GM12801 (cell line): ENCODE results near the gene KDM6B.

Source experiments
- TF ChIP-seq, protein P1 (sequence below): IDR thresholded peaks from one replicate; pipeline ENCODE4 v1.5.1; 2011; ENCODE audit warnings: control low read depth; ENCODE audit not compliant: insufficient read length; ENCODE audit errors: extremely low read depth

Gene KDM6B

DNA sequence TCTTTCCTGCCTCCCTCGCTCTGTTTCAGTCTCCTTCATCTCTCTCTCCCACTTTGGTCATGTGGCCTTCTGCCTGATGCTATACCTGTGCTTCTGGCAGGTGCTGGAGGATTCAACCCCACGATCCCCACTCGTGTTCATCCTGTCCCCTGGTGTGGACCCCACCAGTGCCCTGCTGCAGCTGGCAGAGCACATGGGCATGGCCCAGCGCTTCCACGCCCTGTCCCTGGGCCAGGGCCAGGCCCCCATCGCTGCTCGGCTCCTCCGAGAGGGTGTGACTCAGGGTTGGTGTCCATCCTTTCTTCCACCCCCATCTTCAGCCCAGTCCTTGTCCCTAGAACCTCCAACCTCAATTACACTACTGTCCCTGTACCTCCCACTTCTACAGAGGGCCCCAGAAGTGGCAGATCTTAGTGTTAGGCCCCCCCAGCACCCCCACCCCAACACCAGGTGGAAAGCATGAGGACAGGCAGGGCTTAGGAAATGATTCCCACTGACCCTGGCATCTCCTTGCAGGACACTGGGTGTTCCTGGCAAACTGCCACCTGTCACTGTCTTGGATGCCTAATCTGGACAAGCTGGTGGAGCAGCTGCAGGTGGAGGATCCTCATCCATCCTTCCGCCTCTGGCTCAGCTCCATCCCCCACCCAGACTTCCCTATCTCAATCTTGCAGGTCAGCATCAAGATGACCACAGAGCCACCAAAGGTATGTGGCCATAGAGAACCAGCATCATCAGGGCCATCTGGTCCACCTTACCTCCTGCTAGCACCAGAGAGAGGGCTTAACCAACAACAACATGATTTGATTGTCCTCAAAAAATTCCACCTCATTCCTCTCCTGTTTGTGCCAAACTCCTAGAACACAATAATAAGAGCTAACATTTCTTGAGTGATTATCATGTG, 9.7 kb upstream of the KDM6B start:
- TF ChIP-seq, protein P1, sequence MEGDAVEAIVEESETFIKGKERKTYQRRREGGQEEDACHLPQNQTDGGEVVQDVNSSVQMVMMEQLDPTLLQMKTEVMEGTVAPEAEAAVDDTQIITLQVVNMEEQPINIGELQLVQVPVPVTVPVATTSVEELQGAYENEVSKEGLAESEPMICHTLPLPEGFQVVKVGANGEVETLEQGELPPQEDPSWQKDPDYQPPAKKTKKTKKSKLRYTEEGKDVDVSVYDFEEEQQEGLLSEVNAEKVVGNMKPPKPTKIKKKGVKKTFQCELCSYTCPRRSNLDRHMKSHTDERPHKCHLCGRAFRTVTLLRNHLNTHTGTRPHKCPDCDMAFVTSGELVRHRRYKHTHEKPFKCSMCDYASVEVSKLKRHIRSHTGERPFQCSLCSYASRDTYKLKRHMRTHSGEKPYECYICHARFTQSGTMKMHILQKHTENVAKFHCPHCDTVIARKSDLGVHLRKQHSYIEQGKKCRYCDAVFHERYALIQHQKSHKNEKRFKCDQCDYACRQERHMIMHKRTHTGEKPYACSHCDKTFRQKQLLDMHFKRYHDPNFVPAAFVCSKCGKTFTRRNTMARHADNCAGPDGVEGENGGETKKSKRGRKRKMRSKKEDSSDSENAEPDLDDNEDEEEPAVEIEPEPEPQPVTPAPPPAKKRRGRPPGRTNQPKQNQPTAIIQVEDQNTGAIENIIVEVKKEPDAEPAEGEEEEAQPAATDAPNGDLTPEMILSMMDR: no peak

DNA sequence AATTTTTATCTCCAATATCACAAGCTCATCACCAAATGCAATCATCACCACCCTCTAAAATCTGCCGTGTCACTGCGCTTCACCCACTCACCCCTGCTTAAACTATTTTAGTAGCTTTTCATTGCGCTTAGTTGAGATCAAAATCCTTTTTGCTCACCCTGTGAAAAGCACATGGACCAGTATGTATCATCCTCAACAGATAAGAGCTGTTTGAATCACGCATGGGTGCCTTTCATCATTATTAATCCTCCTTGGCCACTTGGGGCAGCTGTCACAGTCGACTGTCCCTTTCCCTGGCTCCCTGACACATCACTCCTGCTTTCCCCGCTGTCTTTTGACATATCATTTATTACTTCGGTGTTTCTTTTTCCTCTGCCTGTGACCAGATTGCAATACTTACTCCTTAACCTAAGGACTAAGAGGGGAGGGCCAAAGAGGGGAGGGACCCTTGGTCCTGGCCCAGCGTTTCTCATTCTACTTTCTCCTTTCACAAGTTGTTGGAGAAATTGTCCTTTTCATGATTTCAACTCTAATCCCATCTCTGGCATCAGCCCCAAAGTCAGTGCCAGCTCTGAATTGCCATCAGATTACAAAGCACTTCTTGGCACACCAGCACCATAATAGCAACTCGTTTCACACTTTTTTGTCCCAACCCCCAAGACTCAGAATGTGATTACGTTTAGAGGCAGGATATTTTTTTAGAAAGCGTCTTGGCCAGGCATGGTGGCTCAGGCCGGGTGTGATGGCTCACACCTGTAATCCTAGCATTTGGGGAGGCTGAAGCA, 8.6 kb upstream of the KDM6B start:
- TF ChIP-seq, protein P1: no peak

DNA sequence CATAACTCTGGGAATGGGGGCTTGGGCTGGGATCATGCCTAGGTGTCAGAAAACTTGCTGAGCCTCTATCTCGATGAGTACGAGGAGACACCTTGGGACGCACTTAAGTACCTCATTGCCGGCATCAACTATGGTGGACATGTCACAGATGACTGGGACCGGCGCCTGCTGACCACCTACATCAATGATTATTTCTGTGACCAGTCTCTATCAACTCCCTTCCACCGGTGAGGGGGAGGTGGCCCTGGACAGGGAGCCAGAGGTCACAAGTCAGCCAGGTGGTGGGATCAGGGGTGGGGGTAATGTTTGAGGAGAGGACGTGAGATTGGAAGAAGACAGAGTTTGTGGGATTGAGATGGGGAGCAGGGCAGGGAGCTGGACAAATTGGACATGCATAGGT, 3.4 kb upstream of the KDM6B start:
- TF ChIP-seq, protein P1: no peak

DNA sequence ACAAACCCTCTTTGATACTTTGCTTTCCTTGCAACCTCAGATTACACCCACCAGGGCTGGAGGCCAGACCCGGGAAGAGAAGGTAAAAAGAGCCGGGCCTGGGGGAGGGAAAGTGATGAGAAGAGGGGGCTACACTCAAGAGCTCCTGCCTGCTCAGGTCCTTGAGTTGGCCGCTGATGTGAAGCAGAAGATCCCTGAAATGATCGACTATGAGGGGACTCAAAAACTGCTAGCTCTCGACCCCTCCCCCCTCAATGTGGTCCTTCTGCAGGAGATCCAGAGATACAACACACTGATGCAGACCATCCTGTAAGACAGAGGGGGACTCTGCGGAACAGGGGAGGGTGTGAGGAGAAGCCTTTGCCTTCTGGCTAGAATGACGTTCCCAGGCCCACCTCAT, 2.8 kb upstream of the KDM6B start:
- TF ChIP-seq, protein P1: no peak

DNA sequence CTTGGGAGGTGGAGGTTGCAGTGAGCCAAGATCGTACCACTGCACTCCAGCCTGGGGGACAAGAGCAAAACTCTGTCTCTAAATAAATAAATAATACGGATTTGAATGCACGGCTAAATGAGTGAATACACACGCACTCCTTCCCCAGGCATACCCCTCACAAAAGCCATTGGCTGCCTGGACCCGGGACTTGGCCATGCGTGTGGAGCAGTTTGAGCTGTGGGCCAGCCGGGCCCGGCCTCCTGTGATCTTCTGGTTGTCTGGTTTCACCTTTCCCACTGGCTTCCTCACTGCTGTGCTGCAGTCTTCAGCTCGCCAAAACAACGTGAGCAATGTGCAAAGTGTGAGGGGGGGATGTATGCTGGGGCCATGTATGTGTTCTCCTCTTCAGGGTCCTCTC, 1.6 kb upstream of the KDM6B start:
- TF ChIP-seq, protein P1: no peak

DNA sequence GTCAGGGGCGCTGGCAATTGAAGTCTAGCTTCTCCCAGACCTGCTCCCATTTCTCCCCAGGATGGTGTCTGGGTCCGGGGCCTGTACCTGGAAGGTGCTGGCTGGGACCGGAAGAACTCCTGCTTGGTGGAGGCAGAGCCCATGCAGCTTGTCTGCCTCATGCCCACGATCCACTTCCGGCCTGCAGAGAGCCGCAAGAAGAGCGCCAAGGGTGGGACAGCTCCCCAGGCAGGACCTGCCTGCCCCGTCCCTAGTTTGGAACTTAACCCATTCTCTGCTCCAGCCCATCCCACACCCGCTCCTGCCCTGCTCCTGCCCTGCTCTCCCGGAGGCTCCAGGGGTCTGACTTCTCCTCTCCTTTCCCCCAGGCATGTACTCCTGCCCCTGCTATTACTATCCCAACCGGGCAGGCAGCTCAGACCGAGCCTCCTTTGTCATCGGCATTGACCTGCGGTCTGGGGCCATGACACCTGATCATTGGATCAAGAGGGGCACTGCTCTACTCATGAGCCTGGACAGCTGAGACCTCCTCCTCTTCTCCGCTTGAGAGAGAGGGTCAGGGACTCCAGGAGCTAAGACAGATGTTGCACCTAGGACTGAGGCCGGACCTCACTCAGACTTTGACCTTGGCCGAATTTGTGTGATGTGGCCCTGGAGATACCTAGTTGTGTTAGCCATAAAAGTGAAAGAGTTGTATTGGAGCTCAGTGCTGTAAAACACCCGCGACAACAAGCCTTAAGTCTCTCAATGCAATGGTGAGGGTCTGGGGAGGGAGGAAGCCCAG, 814 bp upstream of the KDM6B start:
- TF ChIP-seq, protein P1: no peak

DNA sequence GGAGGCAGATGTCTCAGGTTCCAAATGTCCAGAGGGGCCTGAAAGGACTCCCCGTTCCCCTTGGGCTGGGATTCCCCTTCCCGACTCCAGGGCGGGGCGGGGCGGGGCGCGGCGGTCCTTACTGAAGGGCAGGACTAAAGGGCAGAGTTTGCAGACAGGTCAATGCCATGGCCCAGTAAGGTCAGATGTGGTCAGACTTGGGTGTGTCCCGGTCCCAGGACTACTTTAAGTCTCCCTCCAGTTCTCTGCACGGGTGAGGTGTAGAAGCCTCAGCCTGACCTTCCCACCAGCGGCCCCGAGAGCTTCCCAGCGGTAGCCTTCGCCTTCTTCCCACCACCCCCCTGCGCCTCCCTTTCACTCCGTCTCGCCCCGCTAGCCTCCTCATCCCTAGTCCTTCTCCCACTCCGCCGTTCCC, 532 bp downstream of the KDM6B start:
- TF ChIP-seq, protein P1: no peak
